Omental fat pad (tissue), 4 donors: ENCODE data around the gene PARN. TPM values are rescaled to one million over a fixed set of nuclear protein-coding genes. Genes with fewer than 3 reads are reported as not detected.

ENCODE experiments used
- ATAC-seq: fragments of 150-250 bp; one replicate; pipeline ENCODE4 v1.9.1; 2016; ENCODE audit warnings: mild to moderate bottlenecking, moderate library complexity; ENCODE audit not compliant: low FRiP score
- DNase-seq: peaks from one replicate; pipeline ENCODE4 v3.0.0-alpha.2; 2019; ENCODE audit warnings: low spot score
- total RNA-seq, 4 donors: library from RNA; depleted of rRNA; stranded (reverse); fragments of >200 nt; gene quantifications; one replicate each; pipeline ENCODE4 v1.1.0, GENCODE V29; 2016
- TF ChIP-seq, protein P1 (sequence below), 3 donors: fragments of 450-650 bp; IDR thresholded peaks; one replicate each; pipeline ENCODE4 v1.5.1; 2016 to 2017; ENCODE audit warnings: antibody characterized with exemption in 3 of 3, mild to moderate bottlenecking in 3 of 3, moderate library complexity in 2 of 3

The PARN gene
- total RNA-seq, 4 donors from 2014 or later: 23.0 to 34.8 (median 26.4) TPM

DNA sequence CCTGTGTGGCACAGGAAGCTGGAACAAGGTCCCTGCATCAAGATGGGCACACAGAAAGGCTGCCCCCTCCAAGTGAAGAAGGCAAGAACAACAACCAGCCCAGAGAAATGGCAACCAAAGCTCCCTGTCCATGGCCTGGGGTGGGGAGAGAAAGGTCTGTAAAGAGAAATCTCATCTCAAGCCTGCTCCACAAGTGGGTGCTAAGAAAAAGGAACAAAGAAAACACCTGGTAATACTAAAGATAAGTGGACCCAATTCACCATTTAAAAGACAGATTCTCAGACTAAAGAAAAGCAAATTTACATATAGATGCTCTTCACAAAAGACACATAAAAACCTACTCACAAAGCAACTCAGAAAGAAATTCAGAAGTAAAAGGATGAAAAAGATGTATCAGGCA, 107.4 kb downstream of the PARN start:
- DNase-seq: no peak
- ATAC-seq: no peak
- TF ChIP-seq, protein P1, sequence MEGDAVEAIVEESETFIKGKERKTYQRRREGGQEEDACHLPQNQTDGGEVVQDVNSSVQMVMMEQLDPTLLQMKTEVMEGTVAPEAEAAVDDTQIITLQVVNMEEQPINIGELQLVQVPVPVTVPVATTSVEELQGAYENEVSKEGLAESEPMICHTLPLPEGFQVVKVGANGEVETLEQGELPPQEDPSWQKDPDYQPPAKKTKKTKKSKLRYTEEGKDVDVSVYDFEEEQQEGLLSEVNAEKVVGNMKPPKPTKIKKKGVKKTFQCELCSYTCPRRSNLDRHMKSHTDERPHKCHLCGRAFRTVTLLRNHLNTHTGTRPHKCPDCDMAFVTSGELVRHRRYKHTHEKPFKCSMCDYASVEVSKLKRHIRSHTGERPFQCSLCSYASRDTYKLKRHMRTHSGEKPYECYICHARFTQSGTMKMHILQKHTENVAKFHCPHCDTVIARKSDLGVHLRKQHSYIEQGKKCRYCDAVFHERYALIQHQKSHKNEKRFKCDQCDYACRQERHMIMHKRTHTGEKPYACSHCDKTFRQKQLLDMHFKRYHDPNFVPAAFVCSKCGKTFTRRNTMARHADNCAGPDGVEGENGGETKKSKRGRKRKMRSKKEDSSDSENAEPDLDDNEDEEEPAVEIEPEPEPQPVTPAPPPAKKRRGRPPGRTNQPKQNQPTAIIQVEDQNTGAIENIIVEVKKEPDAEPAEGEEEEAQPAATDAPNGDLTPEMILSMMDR (IDR thresholded peaks at IDR 0.05): no peak

DNA sequence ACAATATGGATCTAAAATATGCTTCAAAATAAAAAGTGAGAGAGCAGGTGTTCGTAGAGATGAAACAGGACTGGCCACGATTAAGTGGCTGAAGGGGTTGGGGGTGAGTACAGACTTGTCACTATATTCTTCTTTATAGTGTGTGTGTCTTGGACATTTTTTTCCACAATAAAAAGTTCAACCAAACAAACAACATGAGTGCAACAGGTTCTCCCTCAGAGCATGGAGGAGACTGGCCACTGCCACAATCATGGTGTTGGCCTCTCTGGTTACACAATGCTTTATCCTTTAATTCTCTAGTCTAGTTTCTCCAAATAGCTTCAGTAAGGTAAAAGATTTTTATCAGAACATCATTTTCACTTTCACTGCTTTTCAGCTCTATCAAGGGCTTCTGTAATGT, 109.3 kb downstream of the PARN start:
- DNase-seq (no peak), ATAC-seq (no peak)
- TF ChIP-seq, protein P1 (IDR thresholded peaks at IDR 0.05): no peak

DNA sequence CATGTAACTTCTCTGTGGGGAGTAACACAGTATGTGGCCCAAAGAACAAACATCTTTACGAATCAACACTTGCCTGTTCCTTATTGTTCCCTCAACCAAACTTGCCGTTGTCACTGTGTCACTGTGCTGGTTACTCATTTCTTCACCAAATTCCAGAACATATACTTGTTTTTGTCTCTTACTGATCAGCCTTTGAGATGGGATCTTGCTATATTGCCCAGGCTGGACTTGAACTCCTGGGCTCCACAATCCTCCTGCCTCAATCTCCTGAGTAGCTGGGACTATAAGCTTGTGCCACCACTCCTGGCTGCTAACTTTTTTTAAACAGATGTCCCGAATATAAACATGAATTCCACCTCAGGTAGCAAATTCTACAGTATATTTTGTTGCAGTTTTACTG, 115.1 kb downstream of the PARN start:
- ATAC-seq (no peak), DNase-seq (no peak)
- TF ChIP-seq, protein P1 (IDR thresholded peaks at IDR 0.05): no peak

DNA sequence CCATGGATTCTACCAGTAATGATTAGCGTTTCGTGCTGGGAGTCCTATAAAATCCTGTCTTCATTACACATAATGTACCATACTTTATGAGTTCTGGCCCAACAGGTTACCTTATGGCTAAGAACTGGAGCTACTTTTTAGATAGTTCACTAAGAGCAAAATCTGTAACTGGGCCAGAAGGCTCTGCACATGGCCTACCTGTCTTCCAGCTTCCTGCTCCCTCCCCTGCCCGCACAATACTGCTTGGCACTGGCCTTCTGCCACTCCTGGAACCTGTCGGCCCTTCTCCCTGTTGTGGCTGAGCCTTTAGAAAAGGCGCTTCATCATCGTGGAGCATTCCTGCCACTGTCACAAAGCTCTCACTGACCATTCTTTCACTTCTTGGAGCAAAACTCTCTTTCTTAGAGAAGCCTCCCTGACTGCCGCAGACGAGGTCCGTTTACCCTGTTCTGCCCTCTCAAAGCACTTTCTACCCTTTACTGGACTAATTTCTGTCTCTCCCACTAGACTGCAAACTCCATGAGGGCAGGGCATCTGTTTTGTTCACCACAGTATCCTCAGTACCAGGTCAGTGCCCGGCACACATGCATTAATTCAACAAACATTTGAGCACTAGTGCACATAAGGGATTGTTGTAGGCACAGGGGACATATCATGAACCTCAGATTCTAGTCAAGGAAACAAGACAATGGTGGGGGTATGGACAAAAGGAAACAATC, 116.5 kb downstream of the PARN start:
- DNase-seq (no peak), ATAC-seq (no peak)
- TF ChIP-seq, protein P1 (IDR thresholded peaks at IDR 0.05): no peak

DNA sequence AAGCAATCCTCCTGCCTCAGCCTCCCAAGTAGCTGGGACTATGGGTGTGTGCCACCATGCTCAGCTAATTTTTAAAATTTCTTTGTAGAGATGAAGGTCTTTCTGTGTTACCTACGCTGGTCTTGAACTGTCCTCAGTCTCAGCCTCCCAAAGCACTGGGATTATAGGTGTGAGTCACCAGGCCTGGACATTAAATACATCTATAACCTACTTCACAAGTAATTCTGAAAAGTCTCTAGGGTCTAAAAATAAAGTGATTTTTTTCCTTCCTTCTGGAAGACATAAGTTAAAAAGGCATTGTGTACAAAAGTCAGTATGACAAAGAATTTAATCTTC, 118.3 kb downstream of the PARN start:
- ATAC-seq (no peak), DNase-seq (no peak)
- TF ChIP-seq, protein P1 (IDR thresholded peaks at IDR 0.05): no peak

DNA sequence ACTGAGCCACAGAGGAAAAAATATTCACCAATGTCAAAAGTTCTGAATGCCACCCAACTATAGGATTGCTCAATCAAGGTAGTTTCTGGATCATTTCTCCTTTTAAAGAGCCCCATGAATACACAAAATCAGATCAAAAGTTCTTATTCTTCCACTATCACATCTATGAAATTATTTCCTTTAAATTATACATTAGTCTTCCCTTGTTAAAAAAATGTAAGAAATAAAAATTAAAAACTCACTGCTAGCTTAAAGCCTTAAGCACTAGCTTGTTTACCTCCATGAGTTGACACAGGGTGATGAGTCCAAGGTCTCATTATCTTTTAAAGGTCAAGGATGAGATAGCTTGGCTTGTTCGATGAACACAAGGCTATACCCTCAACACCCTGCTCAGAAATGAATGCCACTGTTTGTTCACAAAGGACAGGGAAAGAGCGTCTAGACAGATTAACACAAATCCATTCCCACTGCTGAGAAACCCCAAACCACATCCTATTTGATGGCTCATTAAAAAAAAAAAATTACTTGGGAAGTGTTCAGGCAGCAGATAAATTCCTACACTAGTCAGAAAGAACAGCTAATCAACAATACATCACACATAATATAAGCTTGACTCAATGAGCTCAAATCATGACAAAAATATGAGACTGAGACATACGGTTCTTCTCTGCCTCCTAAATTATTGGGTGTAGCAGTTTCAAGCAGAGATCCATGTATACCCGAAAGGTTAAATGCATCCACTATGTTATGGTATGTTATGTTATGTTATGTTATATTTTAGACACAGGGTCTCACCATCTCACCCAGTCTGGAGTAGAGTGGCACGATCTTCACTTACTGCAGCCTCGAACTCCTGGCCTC, 118.9 kb downstream of the PARN start:
- ATAC-seq (peak; percentile 77), DNase-seq (no peak)
- TF ChIP-seq, protein P1 (IDR thresholded peaks at IDR 0.05): no peak

DNA sequence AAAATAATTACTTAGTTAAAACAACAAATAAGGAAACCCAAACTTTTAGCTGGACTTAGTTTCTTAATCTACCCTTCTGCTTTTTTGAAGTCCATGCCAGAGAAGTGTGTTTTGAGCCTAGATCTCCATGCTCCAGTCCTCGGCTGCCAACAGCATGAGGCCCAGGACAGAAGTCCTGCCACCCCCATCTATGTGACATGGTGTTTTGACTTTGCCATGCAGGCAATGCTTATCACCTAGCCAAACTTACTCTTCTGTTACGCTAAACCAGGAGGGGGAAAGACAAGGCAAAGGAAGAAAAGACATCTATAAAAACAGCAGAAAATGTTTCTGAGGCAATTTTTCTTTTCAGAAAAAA, 119.5 kb downstream of the PARN start:
- TF ChIP-seq, protein P1 (IDR thresholded peaks at IDR 0.05): no peak
- ATAC-seq (no peak), DNase-seq (no peak)
